Bronchial epithelial cell (primary cell): ENCODE data around the gene PMS1. TPM values are rescaled to one million over a fixed set of nuclear protein-coding genes. Genes with fewer than 3 reads are reported as not detected.
A peak's percentile ranks its signal among the peaks of the same experiment; 100 is the strongest.
"Not testable (repeated sequence)": the region's sequence is repeated elsewhere in the genome, so short reads cannot be mapped to it uniquely, and the experiment has no call there.

Experiments
- DNase-seq: peaks from one replicate; pipeline ENCODE4 v3.0.0-alpha.2; 2010; ENCODE audit warnings: low read depth
- FAIRE-seq: peaks from 2 replicates; lab custom pipeline; 2011; peaks lifted over from hg19 to GRCh38; lab: Jason Lieb, UNC
- H3K27me3 ChIP-seq: 2 replicates; pipeline ENCODE4 v1.5.1; 2011; ENCODE audit warnings: low read length; ENCODE audit not compliant: control insufficient read depth, insufficient read depth
- H3K36me3 ChIP-seq: 2 replicates; pipeline ENCODE4 v1.5.1; 2011; ENCODE audit warnings: low read length; ENCODE audit not compliant: control insufficient read depth, insufficient read depth
- H3K4me3 ChIP-seq: 2 replicates; pipeline ENCODE4 v1.5.1; 2011; ENCODE audit warnings: mild to moderate bottlenecking, low read depth, low read length, control low read depth
- total RNA-seq: library from RNA; depleted of rRNA; stranded (reverse); fragments of >200 nt; gene quantifications from 2 replicates; pipeline ENCODE4 v1.2.1, GENCODE V29; 2014
- TF ChIP-seq, protein P1 (sequence below): IDR thresholded peaks from 2 replicates; pipeline ENCODE4 v1.5.1; 2011; ENCODE audit warnings: mild to moderate bottlenecking, moderate library complexity, low read length, control low read depth, inconsistent platforms; ENCODE audit not compliant: insufficient read depth, severe bottlenecking

PMS1 gene
- total RNA-seq, result 22.3 and 22.6 TPM in 2 replicates

DNA sequence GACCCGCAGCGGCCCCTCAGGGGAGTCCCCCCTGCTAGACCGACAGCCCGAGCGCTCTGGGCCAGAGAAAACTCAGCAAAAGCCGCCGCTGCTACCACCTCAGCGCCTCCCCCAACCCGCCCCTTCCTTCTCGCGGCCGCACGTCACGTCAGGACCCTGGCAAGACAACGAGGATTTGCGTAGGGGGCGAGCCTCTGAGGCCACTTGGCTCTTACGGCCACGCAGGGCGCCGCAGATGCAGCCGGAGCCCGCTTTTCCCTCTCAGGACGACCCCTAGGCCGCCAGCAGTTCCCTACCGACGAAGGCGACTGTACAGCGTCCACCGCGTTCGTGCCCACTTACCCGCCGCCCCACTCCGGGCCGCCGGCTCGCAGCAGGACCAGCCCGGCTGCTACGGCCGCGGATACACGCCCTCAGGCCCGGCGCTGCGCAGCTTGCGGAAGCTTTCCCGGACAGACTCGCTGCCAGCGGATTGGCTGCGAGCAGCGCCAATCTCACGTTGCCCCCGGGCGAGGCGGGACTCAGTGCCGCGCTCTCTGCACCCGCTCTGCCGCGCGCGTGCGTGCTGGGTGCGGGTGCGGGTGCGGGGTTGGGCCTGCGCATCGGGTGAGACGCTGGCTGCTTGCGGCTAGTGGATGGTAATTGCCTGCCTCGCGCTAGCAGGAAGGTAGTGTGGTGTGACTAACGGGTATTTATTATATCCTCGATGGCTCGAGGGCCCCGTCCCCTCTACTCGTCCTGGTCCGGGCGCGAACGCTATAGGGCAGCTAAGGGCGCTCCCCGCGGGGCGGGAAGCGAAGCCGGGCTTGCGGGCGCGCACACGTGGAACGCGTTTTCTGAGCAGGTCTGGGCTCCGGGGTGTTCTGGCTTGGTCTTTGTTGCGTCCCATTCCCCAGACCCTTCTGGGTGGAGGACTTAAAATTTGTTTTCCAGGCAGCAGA is at the start of gene PMS1, which contains the start of gene ORMDL1:
PMS1 (plus strand) TSS at position 524 of the 941 bp plus-strand sequence. CDS start 7,360 bp downstream, outside the sequence.
ORMDL1 (minus strand) TSS at position 413 of the 941 bp plus-strand sequence. CDS start 1,744 bp downstream, outside the sequence.
- peak within 1 kb of the TSS; percentile 97 for H3K4me3 ChIP-seq
- TF ChIP-seq, protein P1, sequence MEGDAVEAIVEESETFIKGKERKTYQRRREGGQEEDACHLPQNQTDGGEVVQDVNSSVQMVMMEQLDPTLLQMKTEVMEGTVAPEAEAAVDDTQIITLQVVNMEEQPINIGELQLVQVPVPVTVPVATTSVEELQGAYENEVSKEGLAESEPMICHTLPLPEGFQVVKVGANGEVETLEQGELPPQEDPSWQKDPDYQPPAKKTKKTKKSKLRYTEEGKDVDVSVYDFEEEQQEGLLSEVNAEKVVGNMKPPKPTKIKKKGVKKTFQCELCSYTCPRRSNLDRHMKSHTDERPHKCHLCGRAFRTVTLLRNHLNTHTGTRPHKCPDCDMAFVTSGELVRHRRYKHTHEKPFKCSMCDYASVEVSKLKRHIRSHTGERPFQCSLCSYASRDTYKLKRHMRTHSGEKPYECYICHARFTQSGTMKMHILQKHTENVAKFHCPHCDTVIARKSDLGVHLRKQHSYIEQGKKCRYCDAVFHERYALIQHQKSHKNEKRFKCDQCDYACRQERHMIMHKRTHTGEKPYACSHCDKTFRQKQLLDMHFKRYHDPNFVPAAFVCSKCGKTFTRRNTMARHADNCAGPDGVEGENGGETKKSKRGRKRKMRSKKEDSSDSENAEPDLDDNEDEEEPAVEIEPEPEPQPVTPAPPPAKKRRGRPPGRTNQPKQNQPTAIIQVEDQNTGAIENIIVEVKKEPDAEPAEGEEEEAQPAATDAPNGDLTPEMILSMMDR, result no peak
- FAIRE-seq (peak; percentile 18), DNase-seq (peak; percentile 88)
- no peaks in the 10 kb centered on the region for H3K27me3 ChIP-seq
- peaks cover 6% of the 10 kb centered on the region for H3K36me3 ChIP-seq

DNA sequence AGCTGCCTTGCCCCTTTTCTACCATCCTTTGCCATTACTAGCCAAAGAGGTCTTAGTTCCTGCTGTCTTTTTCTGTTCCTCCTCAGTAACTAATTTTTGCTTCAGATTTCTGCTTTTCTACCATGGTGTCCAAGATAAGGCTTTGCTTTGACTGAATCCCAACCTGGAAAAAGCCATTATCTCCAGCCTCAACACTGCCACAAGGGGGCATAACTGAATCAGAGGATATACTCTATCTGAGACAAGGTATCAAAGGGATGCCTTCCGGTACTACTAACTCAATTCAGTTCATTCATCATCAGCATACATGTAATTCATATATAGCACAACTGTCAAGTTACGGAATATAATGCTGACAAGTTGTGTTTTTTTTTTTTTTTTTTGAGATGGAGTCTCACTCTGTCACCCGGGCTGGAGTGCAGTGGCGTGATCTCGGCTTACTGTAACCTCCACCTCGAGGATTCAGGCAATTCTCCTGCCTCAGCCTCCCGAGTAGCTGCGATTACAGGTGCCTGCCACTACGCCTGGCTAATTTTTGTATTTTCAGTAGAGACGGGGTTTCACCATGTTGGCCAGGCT is 33.1 kb upstream of the PMS1 start:
- TF ChIP-seq, protein P1, result peak; percentile 58
- FAIRE-seq (no peak), DNase-seq (peak; percentile 29)
- Histone ChIP-seq H3K4me3 (no peak overlapping the region), H3K36me3 (no peaks in the 10 kb centered on the region), H3K27me3 (no peaks in the 10 kb centered on the region)

- FAIRE-seq (no peak), DNase-seq (no peak)
- Histone ChIP-seq H3K27me3 (no peaks in the 10 kb centered on the region), H3K4me3 (no peak overlapping the region), H3K36me3 (no peaks in the 10 kb centered on the region)
- TF ChIP-seq, protein P1, result no peak
These were observed 27.8 kb upstream of the PMS1 start for GRCh38 chr2:189756311-189756952.

DNA sequence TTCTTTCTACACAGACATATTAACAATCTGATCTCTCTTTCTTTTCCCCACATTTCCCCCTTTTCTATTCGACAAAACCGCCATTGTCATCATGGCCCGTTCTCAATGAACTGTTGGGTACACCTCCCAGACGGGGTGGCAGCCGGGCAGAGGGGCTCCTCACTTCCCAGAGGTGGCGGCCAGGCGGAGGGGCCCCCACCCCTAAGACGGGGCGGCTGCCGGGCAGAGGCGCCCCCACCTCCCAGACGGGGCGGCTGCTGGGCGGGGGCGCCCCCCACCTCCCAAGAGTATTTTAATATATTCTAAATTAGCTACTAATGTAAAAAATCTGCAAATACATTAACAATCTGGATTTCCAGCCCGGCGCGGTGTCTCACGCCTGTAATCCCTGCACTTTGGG is 24.1 kb upstream of the PMS1 start:
- not testable (repeated sequence) for H3K4me3 ChIP-seq, H3K27me3 ChIP-seq, FAIRE-seq, DNase-seq, H3K36me3 ChIP-seq

DNA sequence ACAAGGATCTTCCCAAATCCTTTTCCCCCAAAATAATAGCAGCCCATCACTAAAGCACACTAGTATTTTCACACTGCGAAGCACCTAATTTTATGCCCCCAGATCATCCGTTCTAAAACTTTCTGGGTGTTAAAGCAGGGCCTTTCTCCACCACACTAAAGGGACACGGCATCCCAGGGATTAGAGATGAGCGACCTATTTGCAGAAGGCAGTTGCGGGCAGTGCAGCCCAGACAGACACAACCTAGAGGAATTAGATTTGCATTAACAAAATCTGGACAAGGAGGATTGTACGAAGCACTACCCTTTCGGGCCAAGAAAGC is 22.1 kb upstream of the PMS1 start:
- TF ChIP-seq, protein P1, result no peak
- FAIRE-seq, result no peak
- no peak for DNase-seq

More for the DNA sequence above, 22.1 kb upstream of the PMS1 start:
- Histone ChIP-seq H3K36me3 (no peaks in the 10 kb centered on the region), H3K27me3 (no peaks in the 10 kb centered on the region), H3K4me3 (peak overlapping the region; percentile 43)
